GM18517 (cell line): ENCODE data around the gene SYCN.
"Not testable (repeated sequence)": the region's sequence is repeated elsewhere in the genome, so short reads cannot be mapped to it uniquely, and the experiment has no call there.

Experiments
- ATAC-seq: cut with Tn5 transposase; IDR thresholded peaks from one replicate; pipeline ENCODE4 v1.9.1; 2021; ENCODE audit warnings: mild to moderate bottlenecking, moderate library complexity; ENCODE audit not compliant: unreplicated experiment

Gene SYCN, protein sequence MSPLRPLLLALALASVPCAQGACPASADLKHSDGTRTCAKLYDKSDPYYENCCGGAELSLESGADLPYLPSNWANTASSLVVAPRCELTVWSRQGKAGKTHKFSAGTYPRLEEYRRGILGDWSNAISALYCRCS

DNA sequence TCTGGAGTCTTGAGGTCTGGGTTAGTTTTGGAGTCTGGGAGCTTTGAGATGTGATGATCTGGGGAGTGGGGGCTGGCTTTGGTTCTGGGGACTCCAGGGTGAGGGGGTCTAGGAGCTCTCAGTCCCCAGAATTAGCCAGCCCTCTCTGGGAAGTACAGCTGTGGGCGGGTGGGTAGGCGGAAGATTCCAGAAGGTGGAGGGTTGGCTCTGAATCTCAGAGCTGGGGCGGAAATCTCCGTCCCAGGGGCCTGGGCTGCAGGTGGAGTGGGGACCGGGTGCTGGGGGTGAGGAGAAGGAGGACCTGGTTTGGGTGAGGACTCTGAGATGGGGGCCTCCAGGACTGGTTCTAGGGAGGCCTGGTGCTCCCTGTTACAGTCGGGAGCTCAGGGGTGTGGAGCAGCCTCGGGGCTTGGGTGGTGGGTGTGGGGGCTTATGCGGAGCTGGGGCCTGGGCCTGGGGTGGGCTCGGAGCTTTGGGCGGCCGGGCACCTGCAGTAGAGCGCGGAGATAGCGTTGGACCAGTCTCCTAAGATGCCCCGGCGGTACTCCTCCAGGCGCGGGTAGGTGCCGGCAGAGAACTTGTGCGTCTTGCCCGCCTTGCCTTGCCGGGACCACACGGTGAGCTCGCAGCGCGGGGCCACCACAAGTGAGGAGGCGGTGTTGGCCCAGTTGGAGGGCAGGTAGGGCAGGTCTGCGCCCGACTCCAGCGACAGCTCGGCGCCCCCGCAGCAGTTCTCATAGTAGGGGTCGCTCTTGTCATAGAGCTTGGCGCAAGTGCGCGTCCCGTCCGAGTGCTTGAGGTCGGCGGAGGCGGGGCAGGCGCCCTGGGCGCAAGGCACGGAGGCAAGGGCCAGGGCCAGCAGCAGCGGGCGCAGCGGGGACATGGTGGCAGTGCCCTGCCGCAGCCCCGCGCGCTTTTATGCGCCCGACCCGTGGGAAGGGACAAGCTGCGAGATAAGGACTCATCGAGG lies at the start of gene SYCN:
TSS of gene SYCN (minus strand) at position 892 of the 970 bp plus-strand sequence. CDS start at position 883, 9 bp downstream.
- no peak for ATAC-seq

DNA sequence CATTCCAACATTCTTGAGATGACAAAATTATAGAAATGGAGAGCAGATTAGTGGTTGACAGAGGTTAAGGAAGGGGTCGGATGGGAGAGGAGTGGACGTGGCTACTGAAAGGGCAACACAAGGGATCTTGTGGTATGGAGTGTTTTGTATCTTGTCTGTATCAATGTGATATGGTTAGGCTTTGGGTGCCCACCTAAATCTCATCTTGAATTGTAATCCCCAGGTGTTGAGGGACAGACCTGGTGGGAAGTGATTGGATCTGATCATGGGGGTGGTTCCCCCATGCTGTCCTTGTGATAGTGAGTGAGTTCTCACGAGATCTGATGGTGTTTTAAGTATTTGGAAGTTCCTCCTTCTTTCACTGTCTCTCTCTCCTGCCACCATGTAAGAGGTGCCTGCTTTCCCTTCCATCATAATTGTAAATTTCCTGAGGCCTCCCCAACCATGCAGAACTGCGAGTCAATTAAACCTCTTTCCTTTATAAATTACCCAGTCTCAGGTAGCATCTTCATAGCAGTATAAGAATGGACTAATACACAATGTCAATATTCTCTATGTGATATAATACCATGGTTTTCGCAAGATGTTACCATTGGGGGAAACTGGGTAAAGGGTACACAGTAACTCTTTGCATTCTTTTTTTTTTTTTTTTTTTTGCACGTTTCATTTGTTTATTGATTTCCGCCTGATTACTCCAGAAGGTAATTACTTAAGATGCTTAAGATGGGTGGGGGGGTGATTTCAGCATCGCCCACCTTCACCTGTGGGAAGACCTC lies 49.5 kb upstream of the SYCN start:
- ATAC-seq, result no peak

DNA sequence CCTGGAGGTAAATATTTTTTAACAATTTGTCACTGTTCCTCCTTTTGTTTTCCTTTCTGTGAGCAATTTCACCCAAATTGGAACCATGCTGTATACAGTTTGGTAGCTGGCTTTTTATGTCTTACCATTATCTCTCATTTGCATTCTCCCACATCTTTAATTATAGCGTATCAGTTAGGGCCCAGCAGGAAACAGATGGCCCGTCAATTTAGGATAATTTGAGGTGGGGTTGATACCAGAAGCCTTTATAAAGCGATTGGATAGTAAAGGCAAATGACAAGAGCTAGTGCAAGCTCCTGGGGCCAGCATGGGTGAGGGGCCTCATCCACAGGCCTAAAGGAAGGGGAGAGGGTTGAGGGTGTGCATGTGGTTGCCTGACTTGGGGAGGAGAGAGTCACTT lies 48.4 kb upstream of the SYCN start:
- ATAC-seq, result no peak

DNA sequence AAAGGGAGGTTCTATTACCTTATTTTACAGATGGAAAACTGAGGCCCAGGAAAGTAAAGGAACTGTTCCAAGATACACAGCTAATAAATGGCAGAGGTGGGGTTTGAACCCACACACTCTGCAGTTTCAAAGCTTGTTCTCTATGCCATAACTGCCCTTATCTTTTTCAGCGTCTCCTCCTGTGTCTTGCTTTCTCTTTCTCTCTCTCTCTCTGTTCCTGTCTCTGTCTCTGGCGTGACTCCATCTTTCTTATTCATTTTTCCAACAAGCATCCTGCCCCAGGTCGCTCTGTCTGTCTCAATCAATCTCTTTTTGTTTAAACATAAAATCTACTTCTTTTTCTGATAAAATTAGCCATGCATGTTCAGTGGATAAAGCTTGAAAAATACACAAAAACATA lies 47.8 kb upstream of the SYCN start:
- ATAC-seq, result no peak

DNA sequence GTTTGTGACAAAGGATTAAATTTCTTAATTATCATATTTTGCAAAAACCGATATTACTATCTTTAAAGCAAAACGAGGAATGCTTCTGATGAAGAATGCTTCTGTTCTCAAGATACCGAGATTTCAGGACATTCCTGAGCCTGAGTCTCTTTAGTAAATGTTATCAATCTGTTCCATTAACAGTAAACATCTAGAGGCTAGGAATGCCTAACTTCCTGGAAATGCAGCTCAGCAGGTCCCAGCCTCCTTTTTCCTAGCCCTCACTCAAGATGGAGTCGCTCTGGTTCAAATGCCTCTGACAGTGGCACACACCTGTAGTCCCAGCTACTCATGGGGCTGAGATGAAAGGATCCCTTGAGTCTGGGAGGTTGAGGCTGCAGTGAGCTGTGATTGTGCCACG lies 47.0 kb upstream of the SYCN start:
- no peak for ATAC-seq

DNA sequence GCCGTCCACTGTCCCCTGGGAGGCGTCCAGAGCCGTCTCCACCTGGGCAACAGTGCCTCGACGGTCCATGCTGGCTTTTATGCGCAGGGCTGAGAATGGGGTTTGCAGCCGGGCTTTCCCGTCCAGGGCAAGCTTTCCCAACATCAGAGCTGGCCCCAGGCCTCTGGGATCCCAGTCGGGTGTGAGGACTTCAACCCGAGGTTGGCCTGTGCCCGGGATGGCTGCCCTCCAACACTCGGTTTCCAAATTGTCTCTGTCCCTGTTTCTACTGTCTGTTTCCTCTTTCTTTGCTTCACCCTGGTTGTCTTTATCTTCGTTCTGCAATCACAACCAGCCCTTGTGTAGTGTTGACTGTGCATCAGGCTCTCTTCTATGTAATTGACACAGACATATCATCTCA lies 44.7 kb upstream of the SYCN start, which contains the start of gene IFNL4:
TSS of gene IFNL4 (minus strand) at position 51 of the 400 bp plus-strand sequence.
- ATAC-seq, result no peak

DNA sequence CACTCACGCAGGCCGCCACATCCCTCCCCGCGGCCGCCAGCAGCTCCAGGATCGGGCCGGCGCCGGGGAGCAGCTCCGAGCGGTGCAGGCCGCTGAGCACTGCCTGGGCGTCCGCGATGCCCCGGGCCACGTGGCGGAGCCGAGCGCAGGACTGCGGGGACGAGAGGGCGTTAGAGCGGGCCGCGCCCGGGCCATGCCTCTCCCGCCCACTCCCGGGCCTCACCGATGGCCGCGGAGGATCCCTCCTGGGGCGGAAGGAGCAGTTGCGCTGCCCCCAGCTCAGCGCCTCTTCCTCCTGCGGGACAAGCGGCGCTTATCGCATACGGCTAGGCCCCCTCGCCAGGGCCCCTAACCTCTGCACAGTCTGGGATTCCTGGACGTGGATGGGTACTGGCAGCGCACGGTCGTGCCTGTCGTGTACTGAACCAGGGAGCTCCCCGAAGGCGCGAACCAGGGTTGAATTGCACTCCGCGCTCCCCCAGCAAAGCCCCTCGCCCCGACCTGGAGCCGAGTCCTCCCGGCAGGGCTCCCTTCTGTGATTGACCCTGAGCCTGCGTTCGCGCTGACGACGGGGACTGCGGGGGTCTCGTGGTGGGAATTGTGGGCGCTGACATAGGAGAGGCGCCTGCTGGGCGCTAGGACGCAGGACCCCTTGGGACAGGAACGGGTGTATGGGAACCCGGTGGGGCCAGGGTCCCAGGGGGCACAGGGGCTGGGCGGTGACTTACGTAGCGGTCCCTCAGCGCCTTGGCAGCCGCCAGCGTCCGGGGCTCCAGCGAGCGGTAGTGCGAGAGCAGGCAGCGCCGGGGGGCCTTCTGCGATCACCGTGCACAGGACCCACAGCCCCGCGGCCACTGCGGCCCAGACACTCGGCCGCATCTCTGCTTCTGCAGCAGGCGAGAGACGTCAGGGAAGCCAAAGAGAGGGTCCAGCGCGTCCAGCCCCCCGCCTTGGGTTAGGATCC lies 43.9 kb upstream of the SYCN start:
- no peak for ATAC-seq

DNA sequence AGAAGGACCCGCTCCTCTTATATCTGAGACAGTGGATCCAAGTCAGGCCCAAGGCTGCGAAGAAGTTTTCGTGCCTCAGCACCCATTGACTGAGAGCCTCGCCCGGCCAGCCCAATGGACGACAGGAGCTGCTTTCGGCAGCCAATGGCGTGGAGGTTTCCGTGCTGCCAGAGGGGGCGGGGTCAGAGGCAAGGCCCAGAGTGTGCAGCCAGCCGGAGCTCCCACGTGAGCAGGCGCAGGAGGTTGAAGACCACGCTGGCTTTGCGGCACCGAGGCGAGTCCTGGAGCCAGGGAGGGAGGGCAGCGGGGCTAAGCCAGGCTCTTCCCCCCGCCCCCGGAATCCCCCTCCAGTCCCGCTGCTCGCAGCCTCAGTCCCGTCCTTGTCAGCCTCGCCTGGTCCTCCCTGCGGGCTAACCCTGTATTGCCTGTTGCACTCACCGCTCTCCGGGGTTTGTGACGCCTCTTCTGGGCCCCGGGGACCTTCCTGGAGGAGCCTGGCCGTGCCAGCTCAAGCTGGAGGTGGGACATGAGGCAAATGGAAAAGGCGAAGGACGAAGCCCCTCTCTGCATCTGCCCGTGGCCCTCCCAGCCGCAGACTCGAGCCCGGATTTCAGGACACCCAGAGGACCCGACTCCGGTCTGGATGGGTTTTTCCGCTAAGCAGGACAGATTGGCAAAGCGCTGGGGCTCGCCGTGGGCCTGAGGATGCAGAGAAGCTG lies 43.0 kb upstream of the SYCN start:
- no peak for ATAC-seq

DNA sequence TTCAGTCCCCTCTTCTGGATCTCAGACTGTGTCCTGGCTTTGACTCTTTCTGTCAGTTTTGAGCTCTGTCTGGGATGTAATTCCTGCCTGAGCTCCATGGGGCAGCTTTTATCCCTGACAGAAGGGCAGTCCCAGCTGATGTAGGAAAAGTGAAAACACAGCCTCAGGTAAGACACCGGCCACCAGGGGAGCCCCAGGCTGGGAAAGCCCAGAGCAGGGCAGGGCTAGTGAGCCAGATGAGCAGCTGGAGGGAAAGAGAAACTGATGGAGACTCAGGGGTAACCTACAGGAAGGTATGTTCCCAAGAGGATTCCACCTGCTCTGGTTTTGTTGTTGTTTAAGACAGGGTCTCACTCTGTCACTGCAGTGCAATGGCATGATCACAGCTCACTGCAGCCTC lies 41.1 kb upstream of the SYCN start:
- not testable (repeated sequence) for ATAC-seq

DNA sequence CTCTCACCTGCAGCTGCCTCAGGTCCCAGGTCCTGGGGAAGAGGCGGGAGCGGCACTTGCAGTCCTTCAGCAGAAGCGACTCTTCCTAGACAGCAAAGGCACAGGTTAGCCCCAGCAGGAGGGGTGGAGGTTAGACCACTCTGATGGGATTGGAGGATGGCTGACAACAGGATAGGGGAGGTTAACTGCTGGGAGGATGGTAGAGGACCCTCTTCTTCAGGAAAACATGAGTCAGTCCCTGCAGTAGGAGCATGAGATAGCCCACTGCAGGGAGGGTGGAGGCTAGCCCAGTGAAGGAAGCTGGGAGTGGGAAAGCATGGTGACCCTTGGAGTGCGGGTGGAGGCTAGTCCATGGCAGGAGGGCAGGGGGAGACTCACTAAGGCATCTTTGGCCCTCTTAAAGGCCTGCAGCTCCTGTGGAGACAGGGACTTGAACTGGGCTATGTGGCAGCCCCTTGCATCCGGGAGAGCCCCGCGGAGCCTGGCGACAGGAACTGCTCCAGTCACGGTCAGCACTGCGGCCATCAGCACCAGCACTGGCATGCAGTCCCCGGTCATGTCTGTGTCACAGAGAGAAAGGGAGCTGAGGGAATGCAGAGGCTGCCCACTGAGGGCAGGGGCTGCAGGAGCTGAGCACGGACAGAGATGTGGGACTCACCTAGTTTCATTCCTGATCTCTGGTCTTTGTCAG lies 40.5 kb upstream of the SYCN start, which contains the start of gene IFNL3:
TSS of gene IFNL3 (minus strand) at position 597 of the 691 bp plus-strand sequence. CDS start at position 558, 39 bp downstream.
- not testable (repeated sequence) for ATAC-seq

DNA sequence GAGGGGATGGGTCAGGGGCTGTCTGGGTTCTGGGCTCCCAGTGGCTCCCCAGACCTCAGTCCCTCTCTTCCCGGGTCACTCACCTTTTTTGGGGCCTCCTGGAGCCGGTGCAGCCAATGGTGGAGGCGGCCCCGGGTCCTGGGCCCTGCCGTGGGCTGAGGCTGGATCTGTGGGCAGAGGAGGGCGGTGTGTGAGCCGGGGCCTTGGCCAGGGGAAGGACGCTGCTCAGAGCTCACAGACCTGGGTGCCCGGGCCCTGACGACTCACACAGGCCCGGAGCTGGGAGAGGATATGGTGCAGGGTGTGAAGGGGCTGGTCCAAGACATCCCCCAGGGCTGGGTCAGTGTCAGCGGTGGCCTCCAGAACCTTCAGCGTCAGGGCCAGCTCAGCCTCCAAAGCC lies 39.7 kb upstream of the SYCN start:
- ATAC-seq, result not testable (repeated sequence)

DNA sequence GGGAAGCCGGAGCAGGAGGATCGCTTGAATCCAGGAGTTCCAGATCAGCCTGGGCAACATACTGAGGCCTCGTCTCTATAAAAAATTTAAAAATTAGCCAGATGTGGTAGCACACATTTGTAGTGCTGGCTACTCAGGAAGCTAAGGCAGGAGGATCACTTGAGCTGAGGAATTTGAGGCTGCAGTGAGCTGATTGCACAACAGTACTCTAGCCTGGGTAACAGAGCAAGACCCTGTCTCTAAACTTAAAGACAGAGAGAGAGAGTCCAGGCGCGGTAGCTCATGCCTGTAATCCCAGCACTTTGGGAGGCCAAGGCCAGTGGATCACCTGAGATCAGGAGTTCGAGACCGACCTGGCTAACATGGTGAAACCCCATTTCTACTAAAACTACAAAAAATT lies 36.4 kb upstream of the SYCN start:
- no peak for ATAC-seq

DNA sequence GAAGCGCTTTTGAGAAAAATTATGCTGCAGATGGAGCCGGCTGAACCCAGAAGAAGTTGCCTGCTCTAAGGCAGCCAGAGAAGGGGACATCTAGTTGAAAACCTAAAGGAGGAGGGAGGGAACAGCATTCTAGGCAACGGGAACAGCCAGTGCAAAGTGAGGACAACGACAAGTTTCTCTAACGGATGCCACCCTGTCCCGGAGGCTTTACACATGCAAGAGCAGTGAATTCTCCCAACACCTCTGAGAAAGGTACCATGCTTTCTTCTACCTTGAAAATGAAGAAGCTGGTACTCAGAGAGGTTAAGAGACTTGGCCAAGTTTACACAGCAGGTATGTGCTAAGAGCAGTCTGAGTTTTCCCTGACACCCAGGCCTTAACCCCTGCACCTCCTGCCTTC lies 34.9 kb upstream of the SYCN start:
- ATAC-seq, result no peak

DNA sequence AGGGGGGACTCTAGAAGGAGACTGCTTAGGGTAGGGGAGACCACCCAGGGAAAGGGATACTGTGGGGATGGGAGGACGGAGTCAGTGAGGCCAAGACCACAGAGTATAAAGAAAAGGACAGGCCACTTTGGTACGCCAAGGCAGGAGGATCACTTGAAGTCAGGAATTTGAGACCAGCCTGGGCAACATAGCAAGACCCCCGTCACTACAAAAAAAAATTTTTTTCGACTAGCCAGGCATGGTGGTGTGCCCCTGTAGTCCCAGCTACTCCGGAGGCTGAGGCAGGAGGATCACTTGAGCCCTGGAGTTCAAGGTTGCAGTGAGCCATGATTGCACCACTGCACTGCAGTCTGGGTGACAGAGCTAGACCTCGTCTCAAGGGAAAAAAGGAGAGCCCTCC lies 34.1 kb upstream of the SYCN start:
- ATAC-seq, result no peak

DNA sequence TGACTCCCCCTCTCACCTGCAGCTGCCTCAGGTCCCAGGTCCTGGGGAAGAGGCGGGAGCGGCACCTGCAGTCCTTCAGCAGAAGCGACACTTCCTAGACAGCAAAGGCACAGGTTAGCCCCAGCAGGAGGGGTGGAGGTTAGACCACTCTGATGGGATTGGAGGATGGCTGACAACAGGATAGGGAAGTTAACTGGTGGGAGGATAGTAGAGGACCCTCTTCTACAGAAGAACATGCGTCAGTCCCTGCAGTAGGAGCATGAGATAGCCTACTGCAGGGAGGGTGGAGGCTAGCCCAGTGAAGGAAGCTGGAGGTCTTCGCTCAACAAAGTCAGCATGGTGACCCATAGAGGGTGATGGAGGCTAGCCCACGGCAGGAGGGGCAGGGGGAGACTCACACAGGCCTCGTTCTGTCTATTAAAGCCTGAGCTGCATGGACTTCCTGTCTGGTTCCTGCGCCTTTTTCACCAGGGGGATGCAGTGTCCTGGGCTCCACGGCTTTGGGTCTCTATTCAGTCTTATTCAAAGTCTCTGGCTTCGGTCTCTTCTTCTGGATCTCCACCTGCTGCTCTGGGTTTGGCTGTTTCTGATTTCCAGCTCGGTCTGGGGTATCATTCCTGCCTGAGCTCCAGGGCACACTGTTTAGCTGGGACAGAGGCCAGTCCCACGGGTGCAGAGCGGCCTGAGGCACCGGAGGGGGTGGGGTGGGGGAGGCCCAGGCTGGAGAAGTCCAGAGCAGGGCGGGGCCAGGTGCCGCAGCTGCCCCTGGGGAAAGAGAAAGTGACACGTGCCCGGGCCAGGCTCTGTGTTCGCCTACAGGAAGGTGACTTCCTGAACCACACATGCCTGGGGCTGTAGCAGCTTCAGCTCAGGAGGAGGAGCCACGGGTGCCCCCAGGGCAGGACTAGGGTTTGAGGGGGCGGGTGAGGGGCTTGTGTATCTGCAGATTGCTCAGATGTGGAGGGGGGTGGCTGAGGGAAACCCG lies 33.4 kb upstream of the SYCN start:
- no peak for ATAC-seq

DNA sequence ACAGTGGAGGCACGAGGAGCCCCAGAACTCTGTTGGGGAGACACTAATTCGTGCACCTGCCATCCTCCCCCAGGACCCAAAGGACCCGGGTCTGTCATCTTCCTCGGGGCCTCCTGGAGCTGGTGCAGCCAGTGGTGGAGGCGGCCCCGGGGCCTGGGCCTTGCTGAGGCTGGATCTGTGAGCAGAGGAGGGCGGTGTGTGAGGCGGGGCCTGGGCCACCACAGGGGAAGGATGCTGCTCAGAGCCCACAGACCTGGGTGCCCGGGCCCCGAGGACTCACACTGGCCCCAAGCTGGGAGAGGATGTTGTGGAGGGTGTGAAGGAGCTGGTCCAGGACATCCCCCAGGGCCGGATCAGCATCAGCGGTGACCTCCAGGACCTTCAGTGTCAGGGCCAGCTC lies 32.5 kb upstream of the SYCN start:
- ATAC-seq, result no peak

DNA sequence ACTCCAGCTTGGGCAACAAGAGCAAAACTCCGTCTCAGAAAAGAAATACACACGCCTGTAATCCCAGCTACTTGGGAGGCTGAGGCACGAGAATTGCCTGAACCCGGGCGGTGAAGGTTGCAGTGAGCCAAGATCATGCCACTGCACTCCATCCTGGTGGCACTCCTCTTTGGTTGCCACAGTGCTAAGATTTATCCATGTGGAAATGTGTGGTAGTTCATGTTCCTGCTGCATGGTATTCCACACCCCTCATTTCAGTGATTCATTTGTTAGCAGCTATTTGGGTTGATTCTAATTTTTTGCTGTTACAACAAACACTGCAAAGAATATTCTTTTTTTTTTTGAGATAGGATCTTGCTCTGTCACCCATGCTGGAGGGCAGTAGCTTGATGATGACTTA lies 28.6 kb upstream of the SYCN start:
- no peak for ATAC-seq
